Activated T-cell treated with anti-CD3 and anti-CD28 coated beads for 24 hours (primary cell): ENCODE measurements around the gene GPHN.

Source experiments
- DNase-seq: peaks from one replicate; pipeline ENCODE4 v3.0.0-alpha.2; 2020; ENCODE audit warnings: low read depth

Gene GPHN

DNA sequence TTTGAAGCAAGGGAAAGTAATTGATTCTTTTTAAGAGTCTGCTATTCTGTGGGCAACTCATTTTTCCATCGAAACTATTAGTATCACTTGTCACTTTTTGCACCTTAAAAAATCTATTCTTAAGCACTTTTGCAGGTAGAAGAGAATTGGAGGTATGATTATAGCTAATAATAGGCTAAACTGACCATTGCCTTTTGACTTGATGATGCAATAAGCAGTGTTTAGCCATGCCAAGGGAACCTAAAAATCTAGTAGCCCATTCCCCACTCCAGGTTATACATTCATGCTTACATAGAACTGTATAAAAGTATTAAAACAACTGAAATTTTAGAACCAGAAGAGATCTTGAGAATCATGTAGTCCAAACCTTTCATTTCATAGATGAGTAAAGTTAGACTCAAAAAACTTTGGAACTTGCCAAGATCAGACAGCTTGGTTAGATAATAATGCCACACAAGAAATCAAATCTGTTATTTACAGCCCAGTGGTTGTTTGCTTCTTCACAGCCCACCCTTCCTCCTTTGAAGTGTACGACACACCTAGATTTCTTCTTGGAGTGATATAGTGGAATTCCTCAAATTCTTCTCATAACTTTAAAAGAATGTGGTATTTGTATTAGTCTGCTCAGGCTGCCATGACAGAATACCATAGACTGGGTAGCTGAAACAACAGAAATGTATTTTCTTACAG is 659.6 kb downstream of the GPHN start:
- DNase-seq = no peak

DNA sequence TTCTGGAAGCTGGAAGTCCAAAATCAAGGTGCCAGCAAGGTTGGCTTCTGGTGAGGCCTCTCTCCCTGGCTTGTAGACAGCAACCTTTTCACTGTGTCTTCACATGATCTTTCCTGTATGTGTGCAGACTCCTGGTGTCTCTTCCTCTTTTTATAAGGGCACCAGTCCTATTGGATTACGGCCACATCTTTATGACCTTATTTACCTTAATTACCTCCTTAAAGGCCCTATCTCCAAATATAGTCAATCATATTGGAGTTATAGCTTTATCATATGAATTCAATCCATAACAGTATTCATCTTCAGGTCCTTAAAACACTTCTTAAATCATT is 660.1 kb downstream of the GPHN start:
- DNase-seq = no peak

DNA sequence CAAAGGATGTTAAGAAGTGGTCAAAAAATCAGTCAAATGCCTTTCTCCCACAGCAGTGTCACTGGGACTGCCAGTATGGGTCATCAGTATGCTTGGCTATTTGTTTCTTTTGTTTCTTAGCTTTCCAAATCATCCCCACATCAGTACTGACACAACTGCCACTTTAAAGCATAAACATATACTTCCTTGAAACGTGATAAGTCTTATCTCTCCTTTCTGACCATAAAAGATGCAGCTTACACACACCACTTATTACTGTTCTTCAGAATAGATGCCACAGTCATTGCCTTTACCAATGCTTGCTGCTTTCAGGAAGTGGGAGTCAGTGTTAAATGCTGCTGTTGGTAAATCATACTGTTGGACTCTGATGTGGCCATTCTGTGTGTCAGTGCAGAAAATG is 662.7 kb downstream of the GPHN start:
- no peak for DNase-seq

- no peak for DNase-seq
Measured at GRCh38 chr14:67172056-67172455, 664.1 kb downstream of the GPHN start.

DNA sequence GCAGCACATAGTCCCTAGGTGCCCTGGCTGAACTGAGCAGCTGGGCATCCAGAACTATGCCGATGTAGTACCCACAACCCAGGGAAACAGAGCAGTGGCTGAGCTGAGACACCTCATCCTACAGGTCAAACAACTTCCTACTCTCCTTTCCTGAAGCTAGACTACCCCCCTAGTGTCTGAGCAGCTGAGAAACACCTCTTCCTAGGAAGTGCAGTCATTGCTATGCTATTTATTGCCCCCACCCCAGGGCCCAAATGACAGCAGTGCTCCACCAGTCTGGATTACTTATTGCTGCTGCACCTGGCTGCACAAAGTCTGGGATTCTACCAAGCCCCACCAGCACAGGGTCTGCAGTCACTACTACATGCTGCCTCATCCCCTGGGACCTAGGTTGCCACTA is 664.6 kb downstream of the GPHN start:
- no peak for DNase-seq

- no peak for DNase-seq
Measured at GRCh38 chr14:67173719-67174118, 665.8 kb downstream of the GPHN start.

DNA sequence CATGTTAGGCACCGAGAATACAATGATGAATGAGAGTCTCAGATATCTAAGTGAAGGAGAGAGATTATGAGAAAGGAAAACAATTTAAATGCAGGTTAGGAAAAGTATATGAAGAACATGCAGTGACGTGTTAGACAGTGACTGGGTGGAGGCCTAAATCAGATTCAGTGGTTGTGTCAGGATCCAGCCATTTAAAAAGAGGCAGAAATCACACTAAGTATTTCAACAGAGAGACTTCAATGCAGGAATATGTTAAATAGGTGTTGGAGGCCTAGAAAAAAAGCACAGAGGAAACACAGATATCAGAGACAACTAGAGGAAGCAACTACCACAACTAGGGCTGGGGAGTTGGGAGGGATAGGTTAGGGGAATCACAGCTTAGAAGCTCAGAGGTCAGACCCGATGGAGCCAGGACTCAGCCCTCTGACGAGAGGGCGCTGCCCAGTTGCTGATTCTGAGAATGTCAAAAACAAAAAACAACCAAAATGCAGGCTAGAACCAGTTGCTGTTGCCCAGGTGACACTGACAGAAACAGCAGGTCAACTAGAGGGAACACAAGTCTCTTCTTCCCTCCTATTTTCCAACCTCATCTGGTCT is 678.3 kb downstream of the GPHN start:
- no peak for DNase-seq

DNA sequence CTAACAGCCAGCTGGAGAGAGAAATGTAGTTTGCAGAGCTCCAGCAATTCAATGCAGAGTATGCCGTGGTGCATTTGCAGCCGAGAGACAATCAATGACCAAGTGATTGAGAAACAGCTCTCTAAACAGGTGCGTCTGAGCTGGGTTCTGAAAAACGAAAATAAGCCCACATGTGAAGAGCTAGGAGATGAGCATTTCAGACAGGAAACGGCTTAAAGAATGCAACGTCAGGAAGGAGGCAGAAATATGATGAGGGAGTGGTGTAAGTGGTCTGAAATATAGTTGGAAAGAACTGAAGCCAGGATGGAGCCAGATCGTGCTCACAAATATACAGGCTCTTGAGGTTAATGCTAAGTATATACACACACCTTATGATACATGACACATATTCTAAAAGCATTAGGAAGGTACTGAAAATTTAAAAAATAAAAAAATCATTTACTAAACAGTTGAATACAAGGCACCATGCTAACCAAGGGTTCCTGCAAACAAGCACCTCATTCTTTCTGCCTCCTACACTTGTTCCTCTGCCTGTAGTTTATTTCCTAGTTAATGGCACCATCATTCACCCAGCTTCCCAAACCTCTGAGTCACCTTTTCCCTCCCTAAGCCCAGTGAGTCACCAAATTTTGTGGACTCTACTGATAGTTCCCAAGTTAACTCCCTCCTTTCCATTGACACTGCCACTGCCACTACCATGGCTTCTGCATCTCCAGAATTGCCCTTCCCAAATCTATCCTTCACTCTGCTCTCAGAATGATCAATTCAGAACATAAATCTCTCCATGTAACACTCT is 679.0 kb downstream of the GPHN start:
- DNase-seq = no peak

DNA sequence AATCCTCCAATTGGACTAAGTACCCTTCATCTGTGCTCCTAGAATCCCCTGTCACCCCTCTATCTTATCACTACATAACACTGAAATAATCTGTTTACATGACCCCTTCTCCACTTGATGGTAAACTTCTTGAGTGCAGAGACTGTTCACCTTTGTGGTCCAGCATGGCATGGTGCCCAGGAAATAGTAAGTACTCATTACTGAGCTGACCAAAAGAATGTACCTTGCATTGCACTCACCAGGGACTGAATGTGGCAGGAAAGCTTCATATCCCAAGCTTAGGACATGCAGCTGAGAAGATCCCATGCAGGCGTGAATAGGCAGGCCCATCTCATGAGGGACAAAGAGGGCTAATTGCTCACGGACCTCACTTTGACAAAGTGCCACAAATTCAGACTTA is 679.9 kb downstream of the GPHN start:
- no peak for DNase-seq

- DNase-seq = no peak
Measured at GRCh38 chr14:67188326-67188725, 680.4 kb downstream of the GPHN start.

DNA sequence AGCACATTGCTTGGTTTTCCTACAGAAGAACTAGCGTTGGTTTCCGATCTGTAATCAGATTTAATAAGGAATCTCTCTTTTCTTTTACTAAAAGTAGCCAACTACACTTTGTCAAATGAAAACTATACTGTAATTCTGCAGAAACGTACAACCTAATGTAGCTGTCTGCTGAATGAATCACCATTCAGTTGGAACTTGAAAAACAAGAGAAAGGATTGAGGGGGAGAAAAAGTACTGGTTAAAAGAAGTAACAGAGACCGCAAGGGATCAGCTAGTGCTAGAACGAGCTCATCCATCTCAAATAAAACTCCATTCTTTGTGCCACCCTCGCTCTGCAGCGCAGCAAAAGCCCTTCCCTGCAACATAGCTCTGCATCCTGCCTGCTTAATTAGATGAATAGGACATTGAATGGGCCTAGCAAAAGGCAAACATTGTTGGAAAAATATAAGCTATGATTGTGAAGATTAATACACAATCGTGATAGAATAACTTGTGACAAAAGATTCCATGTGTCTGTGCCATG is 683.9 kb downstream of the GPHN start:
- no peak for DNase-seq

DNA sequence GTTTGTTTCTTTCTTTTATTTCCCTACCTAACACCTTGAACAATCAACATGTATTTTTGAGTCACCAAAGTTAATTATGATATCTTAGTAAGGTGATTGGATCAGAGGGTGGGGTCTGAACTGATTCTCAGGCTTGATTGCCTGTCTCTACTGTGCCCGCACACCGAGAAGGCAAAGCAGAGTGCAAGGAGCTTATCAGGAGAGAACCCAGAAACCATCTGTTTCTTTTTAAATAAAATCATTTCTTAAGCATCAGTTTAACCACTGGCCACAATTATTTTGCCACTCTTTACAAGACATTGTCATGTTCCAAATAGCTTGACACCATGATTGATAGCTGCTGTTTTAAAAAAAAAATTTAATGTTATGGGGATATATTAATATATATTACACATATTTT is 684.4 kb downstream of the GPHN start:
- no peak for DNase-seq

DNA sequence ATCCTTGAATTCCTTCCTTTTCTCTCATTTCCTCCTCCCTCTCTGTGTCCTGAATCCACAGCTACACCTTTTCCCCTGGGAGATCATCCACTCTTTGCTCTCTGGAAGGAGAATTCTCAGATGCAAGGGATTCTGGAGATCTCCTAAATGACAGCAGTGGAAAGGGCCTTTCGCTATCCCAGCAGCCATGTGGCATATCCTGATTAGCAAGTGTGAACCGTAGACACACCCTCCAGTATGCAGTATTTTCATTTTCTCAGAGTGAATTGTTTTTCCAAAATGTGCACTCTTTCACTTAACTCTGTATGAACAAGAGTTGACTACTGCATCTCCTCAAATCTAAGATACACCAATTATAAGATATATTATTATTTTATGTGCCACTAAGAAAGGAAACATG is 687.3 kb downstream of the GPHN start:
- DNase-seq = no peak

DNA sequence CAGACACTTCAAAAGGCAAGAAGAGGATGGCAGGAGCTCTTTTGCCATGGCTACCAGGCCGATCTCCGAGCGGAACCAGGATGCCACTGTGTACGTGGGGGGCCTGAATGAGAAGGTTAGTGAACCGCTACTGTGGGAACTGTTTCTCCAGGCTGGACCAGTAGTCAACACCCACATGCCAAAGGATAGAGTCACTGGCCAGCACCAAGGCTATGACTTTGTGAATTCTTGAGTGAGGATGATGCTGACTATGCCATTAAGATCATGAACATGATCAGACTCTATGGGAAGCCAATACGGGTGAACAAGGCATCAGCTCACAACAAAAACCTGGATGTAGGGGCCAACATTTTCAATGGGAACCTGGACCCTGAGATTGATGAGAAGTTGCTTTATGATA is 691.1 kb downstream of the GPHN start:
- DNase-seq = no peak

GRCh38 chr14:67207810-67208209 is 699.9 kb downstream of the GPHN start:
- no peak for DNase-seq

- DNase-seq = no peak
Measured at GRCh38 chr14:67218126-67218525, 710.2 kb downstream of the GPHN start.

DNA sequence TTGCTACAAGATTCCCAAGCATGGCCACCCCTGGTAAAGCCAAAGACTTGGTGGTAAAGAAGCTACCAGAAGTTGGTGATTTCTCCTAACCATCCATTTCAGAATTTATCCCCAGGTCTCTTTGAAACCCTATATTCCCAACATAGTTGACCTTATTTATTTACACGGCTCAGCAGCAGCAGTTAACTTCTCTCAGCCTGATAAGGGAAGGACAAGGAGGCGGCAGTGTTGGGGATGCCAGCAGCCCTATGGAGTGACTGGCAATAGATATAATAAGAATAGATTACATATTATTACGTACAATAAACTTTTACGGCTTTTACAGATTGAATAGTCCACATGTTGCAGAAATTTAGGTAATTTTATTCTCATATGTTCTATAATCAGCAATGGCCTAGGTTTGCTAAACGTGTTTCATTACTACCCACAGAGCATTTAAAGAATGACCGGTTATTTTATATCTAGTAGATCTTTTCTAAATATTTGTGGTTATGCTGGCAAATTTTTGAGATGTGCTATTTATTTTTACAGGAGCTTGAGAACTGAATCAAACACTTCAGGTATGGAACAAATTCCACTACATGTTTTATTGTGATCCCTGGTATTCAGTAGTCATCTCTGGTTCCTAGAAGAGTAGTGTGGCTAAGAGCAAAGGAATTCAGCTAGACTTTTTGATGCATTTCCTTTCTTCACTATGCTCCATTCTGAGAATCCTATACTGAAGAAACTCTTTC is 713.5 kb downstream of the GPHN start:
- DNase-seq = no peak

DNA sequence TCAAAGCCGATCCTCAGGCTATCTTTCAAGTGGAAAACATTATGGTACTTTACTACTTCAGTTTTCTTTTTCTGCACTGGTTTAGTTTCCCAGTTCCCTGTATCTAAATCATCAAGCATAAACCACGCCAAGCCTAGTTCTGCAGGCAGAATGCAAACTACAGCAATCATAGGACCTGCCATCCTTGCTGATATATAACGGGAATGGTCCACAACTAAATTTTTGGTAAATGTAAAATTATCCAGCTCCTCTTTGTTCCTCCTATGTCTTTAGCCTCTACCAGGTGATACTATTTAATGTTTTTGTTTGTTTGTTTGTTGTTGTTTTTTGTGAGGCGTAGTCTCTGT is 714.0 kb downstream of the GPHN start:
- no peak for DNase-seq

GRCh38 chr14:67225523-67225922 is 717.6 kb downstream of the GPHN start:
- no peak for DNase-seq

DNA sequence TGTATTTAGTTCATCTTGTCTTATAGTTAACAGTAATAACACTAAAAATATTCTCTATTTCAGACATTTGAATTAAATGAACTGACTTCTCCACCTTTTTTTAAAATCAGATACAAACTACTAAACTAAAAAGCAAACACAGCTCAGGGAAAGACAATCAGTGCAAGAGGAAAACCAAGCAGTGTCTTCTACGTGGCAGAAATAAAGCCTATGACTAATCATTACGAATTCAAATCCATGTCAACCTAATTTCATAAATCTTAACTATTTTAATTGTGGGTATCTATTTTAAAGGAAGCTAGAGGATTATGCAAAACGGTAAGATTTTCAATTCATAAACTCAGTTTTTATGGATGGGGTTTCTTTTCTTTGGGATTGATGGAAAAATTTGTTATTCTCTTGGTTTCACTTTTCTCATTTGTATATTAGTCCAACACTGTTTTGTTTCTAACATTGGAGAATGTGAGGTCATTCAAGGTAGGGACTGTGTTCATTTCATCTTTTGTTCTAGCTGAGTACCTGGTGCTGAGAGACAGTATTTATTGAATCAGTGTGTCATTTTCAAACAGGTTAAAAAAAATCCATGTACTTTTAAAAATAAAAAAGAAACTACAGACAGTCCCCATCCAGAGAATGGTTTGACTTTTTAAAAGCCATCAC is 720.5 kb downstream of the GPHN start:
- DNase-seq = no peak
